Keratinocyte (primary cell): ENCODE measurements around the gene PHPT1.

Experiments
- CTCF ChIP-seq, 3 experiments: IDR thresholded peaks in 1 of 3; conservative IDR thresholded peaks in 1 of 3; optimal IDR thresholded peaks in 1 of 3; 2 replicates in 2 of 3; 3 replicates in 1 of 3; pipeline versions ENCODE3 to v1.5.1; 2011; ENCODE audit warnings: low read length in 3 of 3, mild to moderate bottlenecking in 3 of 3, moderate library complexity in 2 of 3, control low read depth in 1 of 3, inconsistent platforms in 1 of 3; ENCODE audit not compliant: insufficient read depth in 2 of 3; ENCODE audit errors: extremely low read depth in 1 of 3
- EZH2 ChIP-seq: IDR thresholded peaks from one replicate; pipeline ENCODE4 v1.6.1; 2012; ENCODE audit warnings: inconsistent platforms, mild to moderate bottlenecking, low read length, moderate library complexity

DNA sequence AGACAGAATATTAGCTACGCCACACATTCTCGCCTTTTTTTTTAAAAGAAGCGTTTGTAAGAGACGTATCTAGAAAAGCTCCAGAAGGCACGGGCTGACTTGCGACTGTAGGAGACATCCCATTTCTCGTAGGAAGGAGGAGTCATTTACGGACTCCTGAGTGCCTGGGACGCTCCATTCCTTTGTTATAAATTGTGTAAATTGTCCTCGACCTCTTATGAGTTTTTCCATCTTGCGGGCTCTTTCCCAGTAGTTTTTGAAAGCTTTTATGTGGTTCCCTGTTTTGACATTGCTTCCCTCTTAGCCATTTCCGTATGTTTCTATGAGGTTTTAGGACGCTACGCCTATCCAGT, 40.4 kb upstream of the PHPT1 start:
- TF ChIP-seq CTCF (optimal IDR thresholded peaks at IDR 0.05 in 1 of 3, IDR thresholded peaks at IDR 0.05 in 1 of 3, conservative IDR thresholded peaks at IDR 0.05 in 1 of 3; ENCODE audit: extremely low read depth in 1 of 3, insufficient read depth in 2 of 3, low read length in 3 of 3) (no peak), EZH2 (no peak)
